Stomach smooth muscle (tissue), 2 donors: ENCODE results near the gene SIRPA.

Experiments used
- H3K27ac ChIP-seq: one replicate; pipeline ENCODE4 v1.7.0; 2013; ENCODE audit warnings: mild to moderate bottlenecking, low read length, inconsistent platforms
- H3K27me3 ChIP-seq, 2 donors: one replicate each; pipeline ENCODE4 v1.7.0; 2013; ENCODE audit warnings: low read length in 2 of 2; ENCODE audit not compliant: insufficient read depth in 2 of 2, control insufficient read depth in 1 of 2
- H3K36me3 ChIP-seq, 2 donors: one replicate each; pipeline ENCODE4 v1.7.0; 2013; ENCODE audit warnings: low read length in 2 of 2; ENCODE audit not compliant: control insufficient read depth in 2 of 2, insufficient read depth in 2 of 2
- H3K4me1 ChIP-seq: one replicate; pipeline ENCODE4 v1.7.0; 2013; ENCODE audit warnings: low read length; ENCODE audit not compliant: control insufficient read depth, insufficient read depth
- H3K4me3 ChIP-seq, 2 donors: one replicate each; pipeline ENCODE4 v1.7.0; 2013; ENCODE audit warnings: low read length in 2 of 2
- H3K9ac ChIP-seq, 2 donors: one replicate each; pipeline ENCODE4 v1.7.0; 2013; ENCODE audit warnings: low read length in 2 of 2, mild to moderate bottlenecking in 1 of 2
- H3K9me3 ChIP-seq, 2 donors: one replicate each; pipeline ENCODE4 v1.7.0; 2013; ENCODE audit warnings: low read length in 2 of 2; ENCODE audit not compliant: control insufficient read depth in 2 of 2
- donor health status: healthy.
- donor health status: Pancreatic carcinoma.

SIRPA gene

DNA sequence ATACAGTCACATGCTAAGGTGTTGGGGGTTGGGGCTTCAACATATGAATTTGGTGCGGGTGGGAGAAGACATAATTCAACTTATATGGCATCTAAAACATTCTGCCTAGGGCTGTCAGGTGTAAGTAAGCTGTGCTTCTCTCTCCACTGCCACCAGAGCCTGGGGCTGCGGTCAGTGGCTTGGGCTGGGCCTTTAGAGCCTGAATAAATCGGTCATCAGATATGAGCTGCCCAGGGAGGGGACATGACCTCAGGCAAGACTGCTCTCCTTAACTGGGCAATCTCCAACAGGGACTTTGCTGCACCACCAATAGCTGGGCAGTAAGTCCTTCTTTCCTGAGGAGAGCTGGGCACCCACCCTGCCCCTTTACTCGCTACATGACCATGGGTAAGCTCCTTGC is 24.9 kb upstream of the SIRPA start:
- H3K4me1 ChIP-seq, result no peaks in the 10 kb centered on the region
- H3K4me3 ChIP-seq, result no peak overlapping the region
- H3K9ac ChIP-seq, result no peak overlapping the region
- peaks cover 0 to 14% of the 10 kb centered on the region in 2 donors for H3K27me3 ChIP-seq
- H3K27ac ChIP-seq, result no peak overlapping the region
- H3K36me3 ChIP-seq, result no peaks in the 10 kb centered on the region
- no peaks in the 10 kb centered on the region for H3K9me3 ChIP-seq

DNA sequence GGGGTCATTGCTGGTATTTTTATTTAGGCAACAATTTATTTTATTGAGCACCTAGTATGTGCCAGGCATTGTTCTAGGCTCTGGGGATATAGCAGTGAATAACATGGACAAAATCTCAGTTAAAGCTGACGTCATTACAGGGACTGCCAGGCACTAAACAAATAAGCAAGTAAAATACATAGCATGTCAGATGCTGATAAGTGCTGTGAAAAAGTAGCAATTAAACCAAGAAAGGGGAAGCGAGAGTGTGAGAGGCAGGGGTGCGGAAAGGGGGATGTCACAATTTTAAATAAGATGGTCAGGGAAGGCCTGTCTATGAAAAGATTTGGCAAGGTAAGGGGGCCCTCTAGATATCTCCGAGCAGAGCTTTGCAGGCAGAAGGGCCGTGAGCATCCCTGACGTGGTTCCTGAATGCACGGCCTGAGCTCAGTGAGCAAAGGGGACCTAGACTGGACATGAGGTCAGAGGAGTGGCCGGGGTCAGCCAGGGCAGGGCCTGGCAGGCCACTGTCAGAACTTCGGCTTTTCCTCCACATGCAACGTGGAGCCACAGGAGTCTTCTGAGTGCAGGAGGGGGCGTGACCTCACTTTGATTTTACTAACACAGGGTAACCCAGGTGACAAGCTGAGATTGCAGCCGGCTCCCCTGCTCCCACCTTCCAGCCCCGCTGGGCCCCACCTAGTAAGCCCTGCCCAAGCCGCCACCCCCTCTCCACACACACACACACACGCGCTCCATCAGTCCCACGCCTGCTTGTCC is 24.2 kb upstream of the SIRPA start:
- no peak overlapping the region for H3K27ac ChIP-seq
- H3K9me3 ChIP-seq, result no peaks in the 10 kb centered on the region
- peaks cover 0 to 14% of the 10 kb centered on the region in 2 donors for H3K27me3 ChIP-seq
- H3K36me3 ChIP-seq, result no peaks in the 10 kb centered on the region
- no peak overlapping the region for H3K4me3 ChIP-seq
- no peak overlapping the region for H3K9ac ChIP-seq
- no peaks in the 10 kb centered on the region for H3K4me1 ChIP-seq

- Histone ChIP-seq H3K4me1 (no peaks in the 10 kb centered on the region), H3K9me3 (no peaks in the 10 kb centered on the region), H3K36me3 (no peaks in the 10 kb centered on the region), H3K27ac (no peak overlapping the region), H3K27me3 (peaks cover 0 to 17% of the 10 kb centered on the region in 2 donors), H3K4me3 (no peak overlapping the region), H3K9ac (no peak overlapping the region)
Observed at GRCh38 chr20:1871807-1872458, 23.3 kb upstream of the SIRPA start.

DNA sequence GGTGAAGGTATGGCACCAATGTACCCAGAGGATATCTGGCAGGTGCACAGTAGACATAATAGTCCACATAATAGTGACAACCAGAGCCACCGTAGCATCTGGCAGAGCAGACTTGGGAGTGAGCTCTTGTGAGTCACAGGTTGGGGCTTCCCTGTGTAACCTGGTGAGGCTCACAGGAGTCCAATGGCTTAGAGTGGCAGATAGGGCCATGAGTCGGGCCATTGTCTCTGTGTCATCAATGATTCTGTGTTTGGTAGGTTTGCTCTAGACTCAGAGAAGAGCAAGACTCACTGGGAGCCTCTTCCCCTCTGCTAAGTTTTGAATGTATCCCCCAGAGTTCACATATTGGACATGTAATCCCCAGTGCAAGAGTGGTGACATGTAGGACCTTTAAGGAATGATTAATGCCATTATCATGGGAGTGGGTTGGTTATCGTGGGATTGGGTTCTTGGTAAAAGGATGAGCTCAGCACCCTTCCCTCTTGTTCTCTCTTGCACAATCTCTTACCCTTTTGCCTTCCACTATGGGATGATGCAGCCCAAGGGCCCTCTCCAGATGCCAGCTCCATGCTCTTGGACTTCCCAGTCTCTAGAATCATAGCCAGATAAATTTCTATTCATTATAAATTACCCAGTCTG is 22.6 kb upstream of the SIRPA start:
- H3K27ac ChIP-seq, result no peak overlapping the region
- H3K4me1 ChIP-seq, result no peaks in the 10 kb centered on the region
- H3K4me3 ChIP-seq, result no peak overlapping the region
- no peaks in the 10 kb centered on the region for H3K36me3 ChIP-seq
- H3K9ac ChIP-seq, result no peak overlapping the region
- peaks cover 3 to 17% of the 10 kb centered on the region in 2 donors for H3K27me3 ChIP-seq
- no peaks in the 10 kb centered on the region for H3K9me3 ChIP-seq

- no peaks in the 10 kb centered on the region for H3K9me3 ChIP-seq
- no peak overlapping the region for H3K9ac ChIP-seq
- H3K36me3 ChIP-seq, result no peaks in the 10 kb centered on the region
- H3K4me1 ChIP-seq, result no peaks in the 10 kb centered on the region
- H3K4me3 ChIP-seq, result no peak overlapping the region
- no peak overlapping the region for H3K27ac ChIP-seq
- peaks cover 13 to 26% of the 10 kb centered on the region in 2 donors for H3K27me3 ChIP-seq
Observed at GRCh38 chr20:1874450-1875182, 20.6 kb upstream of the SIRPA start.

GRCh38 chr20:1875183-1875554 is 20.0 kb upstream of the SIRPA start:
- Histone ChIP-seq H3K9ac (no peak overlapping the region), H3K4me1 (no peaks in the 10 kb centered on the region), H3K27me3 (peaks cover 13 to 29% of the 10 kb centered on the region in 2 donors)

DNA sequence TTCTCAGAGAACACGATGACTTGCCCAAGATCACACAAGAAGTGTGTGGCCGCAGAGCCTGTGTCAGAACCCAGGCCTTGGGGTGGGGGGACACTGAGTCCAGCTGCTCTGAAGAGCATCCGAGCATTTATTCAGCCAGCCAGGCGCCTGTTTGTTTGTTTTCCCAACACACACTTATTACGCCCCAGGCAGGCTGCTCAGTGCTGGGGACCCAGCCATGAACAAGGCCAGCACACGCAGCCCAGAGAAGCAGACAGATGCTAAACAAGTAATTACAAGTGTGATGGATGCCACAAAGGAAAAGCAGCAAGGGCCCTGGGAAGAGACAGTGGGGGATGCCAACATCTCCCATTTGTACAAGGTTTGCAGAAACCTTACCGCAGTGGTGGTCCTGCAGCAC is 19.4 kb upstream of the SIRPA start:
- Histone ChIP-seq H3K4me3 (no peak overlapping the region), H3K27ac (no peak overlapping the region), H3K27me3 (peaks cover 13 to 31% of the 10 kb centered on the region in 2 donors), H3K4me1 (peaks cover under 1% of the 10 kb centered on the region), H3K36me3 (no peaks in the 10 kb centered on the region), H3K9ac (no peak overlapping the region), H3K9me3 (no peaks in the 10 kb centered on the region)

More at GRCh38 chr20:1875183-1875554, 20.0 kb upstream of the SIRPA start:
- Histone ChIP-seq H3K27ac (no peak overlapping the region), H3K36me3 (no peaks in the 10 kb centered on the region), H3K4me3 (no peak overlapping the region), H3K9me3 (no peaks in the 10 kb centered on the region)

DNA sequence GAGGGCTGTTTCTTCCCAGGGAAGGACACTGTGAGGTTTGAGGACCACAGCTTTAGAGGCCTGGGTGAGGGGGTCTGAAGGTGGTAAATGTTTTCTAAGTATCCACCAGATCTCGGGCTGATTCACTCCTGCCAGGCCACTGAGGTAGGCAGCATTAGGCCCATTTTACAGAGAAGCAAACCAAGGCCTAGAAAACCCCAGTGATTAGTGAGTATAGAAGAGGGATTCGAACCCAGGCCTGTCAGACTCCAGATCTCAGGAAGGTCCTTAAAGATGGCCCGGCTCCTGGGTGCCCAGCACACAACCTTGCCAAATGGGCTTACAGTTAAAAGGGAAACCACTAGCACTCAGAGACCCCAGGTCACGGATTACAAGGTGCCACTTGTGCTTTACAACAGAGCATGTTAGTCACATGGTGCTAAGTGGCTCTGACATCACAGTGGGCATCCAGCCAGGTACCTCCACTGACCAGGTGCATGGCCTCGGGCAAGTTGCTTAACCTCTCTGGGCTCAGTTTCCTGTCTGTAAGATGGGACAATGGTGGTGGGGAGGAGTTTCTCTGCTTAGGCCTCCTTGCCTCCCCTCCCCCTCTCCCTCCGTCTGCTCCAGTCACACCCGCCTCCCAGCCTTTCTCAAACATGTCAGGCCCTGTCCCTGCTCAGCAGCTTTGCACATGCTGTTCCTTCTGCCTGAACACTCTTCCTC is 18.8 kb upstream of the SIRPA start:
- Histone ChIP-seq H3K9ac (no peak overlapping the region), H3K27me3 (peaks cover 13 to 31% of the 10 kb centered on the region in 2 donors), H3K27ac (no peak overlapping the region), H3K36me3 (no peaks in the 10 kb centered on the region), H3K4me3 (no peak overlapping the region), H3K9me3 (no peaks in the 10 kb centered on the region), H3K4me1 (peaks cover 6% of the 10 kb centered on the region)

DNA sequence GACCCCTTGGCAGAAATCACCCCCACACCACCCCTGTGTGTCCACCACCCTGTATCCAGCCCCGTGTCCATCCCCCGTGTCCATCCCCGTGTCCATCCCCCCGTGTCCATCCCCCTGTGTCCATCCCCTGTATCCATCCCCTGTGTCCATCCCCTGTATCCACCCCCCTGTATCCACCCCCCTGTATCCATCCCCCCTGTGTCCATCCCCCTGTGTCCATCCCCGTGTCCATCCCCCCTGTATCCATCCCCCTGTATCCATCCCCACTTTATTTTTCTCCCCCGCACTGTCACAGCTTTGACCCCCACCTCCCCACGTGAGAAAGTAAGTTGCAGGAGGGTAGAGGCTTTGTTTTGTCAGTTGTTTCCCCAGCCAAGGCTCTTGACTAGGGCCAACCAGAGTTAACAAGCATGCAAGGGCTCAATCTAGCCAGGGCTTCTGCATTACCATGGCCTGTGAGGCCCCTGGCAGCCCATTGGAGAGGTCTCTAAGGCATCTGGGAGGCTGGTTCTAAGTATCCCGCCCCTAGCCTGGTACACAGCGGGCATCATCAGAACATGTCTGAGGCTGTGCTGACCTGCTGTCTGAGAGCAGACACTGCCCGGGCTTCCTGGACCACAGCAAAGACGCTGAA is 18.1 kb upstream of the SIRPA start:
- Histone ChIP-seq H3K36me3 (no peaks in the 10 kb centered on the region), H3K9me3 (no peaks in the 10 kb centered on the region), H3K4me3 (no peak overlapping the region), H3K27me3 (peaks cover 13 to 26% of the 10 kb centered on the region in 2 donors), H3K27ac (no peak overlapping the region), H3K9ac (no peak overlapping the region), H3K4me1 (peaks cover 9% of the 10 kb centered on the region)
